ENCODE data around the gene RBM12.
"Not testable (repeated sequence)": the region's sequence is repeated elsewhere in the genome, so short reads cannot be mapped to it uniquely, and the experiment has no call there.

RBM12 gene, protein sequence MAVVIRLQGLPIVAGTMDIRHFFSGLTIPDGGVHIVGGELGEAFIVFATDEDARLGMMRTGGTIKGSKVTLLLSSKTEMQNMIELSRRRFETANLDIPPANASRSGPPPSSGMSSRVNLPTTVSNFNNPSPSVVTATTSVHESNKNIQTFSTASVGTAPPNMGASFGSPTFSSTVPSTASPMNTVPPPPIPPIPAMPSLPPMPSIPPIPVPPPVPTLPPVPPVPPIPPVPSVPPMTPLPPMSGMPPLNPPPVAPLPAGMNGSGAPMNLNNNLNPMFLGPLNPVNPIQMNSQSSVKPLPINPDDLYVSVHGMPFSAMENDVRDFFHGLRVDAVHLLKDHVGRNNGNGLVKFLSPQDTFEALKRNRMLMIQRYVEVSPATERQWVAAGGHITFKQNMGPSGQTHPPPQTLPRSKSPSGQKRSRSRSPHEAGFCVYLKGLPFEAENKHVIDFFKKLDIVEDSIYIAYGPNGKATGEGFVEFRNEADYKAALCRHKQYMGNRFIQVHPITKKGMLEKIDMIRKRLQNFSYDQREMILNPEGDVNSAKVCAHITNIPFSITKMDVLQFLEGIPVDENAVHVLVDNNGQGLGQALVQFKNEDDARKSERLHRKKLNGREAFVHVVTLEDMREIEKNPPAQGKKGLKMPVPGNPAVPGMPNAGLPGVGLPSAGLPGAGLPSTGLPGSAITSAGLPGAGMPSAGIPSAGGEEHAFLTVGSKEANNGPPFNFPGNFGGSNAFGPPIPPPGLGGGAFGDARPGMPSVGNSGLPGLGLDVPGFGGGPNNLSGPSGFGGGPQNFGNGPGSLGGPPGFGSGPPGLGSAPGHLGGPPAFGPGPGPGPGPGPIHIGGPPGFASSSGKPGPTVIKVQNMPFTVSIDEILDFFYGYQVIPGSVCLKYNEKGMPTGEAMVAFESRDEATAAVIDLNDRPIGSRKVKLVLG

DNA sequence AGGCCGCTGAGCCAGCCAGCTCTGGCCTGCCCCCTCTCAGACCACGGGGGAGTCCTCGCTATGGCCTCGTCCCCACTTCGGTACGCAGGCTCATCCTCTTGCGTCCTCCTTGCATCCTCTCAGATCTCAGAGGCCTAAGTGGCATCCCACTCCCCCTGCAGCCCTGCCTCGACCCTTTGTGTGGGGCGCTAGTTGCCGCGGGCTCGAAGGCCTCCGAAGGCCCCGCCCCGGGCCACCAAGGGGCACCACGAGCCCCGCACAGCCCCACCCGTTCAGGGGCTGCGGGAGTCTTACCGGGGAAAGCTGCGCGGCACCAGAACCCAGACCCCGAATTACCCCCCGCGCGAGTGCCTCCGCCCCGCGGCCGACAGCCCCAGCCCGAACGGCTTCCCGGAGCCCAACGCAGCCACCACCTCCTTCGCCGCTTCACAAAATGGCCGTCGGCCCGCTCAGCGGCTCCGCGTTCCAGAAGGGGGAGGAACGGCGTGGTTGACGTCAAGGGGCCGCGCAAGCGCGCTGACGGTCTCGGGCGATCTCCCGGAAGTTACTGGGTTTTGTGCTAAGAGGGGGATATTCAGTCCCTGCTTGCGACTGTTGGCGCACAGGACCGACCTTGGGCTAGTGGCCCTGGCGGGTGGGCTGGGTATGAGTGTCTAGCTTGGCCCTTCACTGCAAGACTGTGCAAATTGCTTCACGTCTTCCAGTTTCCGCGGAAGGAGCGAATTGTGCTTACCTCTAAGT is at the start of gene RBM12, which contains the start of gene CPNE1:
Gene RBM12, minus strand, starts transcription at position 435 of the 741 bp plus-strand sequence. CDS start 9,578 bp downstream, outside the sequence.
Gene CPNE1, minus strand, starts transcription at position 435 of the 741 bp plus-strand sequence. CDS start 31,977 bp downstream, outside the sequence.
- peak within 1 kb of the TSS; percentile 91 for H3K4me3 Mint-ChIP-seq
- CTCF ChIA-PET: interaction anchor here (0.6 to 1.4 kb wide), 3 partner anchors 45 to 289 kb away, joined by 4 to 8 read pairs (median 4); partner anchors contain the start of gene SCAND1
- no peaks in the 10 kb centered on the region for H3K27me3 Mint-ChIP-seq
- no peaks in the 10 kb centered on the region for H3K9me3 Mint-ChIP-seq
- peak; percentile 96 for DNase-seq
- H3K36me3 Mint-ChIP-seq: peaks cover 30% of the 10 kb centered on the region
- peak within 1 kb of the TSS; percentile 99 for H3K27ac Mint-ChIP-seq
- H3K4me1 Mint-ChIP-seq: peaks cover 43% of the 10 kb centered on the region

DNA sequence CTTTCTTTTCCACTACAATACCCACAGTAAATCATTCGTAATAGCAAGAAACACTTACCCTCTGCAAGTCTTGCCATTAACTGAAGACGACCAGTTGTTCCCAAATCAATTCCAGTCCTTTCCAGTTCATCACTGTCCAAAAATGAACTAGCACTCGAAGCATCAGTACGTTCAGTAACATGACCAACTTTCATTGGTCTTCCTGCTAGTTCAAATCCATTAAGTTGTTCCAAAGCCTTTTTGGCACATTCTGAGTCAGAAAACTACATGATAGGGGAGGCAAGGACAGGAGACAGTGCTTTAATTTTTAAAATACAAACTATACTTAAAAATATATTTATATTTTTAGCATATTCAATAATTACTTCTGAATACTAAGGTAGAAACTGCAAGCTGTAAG is 49.4 kb upstream of the RBM12 start:
- H3K27me3 Mint-ChIP-seq: no peaks in the 10 kb centered on the region
- H3K4me3 Mint-ChIP-seq: no peak overlapping the region

DNA sequence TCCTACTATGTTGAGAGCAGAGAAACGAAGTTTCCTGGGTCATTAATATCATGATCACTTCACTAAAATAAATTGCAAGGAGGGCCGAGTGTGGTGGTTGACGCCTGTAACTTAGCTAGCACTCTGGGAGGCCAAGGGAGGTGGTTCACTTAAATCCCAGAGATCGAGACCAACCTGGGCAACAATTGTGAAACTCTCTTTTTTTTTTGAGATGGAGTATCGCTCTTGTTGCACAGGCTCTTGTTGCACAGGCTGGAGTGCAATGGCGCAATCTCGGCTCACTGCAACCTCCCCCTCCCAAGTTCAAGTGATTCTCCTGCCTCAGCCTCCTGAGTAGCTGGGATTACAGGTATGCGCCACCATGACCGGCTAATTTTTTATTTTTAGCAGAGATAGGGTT is 48.4 kb upstream of the RBM12 start:
- H3K27me3 Mint-ChIP-seq, H3K27ac Mint-ChIP-seq, H3K9me3 Mint-ChIP-seq, DNase-seq, H3K4me3 Mint-ChIP-seq, CTCF ChIA-PET: not testable (repeated sequence)
- Mint-ChIP-seq H3K36me3 (peaks cover 62% of the 10 kb centered on the region), H3K4me1 (peaks cover 58% of the 10 kb centered on the region)

More for the DNA sequence above, 49.4 kb upstream of the RBM12 start:
- peaks cover 57% of the 10 kb centered on the region for H3K4me1 Mint-ChIP-seq
- H3K36me3 Mint-ChIP-seq: peaks cover 59% of the 10 kb centered on the region
- DNase-seq: no peak
- CTCF ChIA-PET: no interaction called here
- H3K27ac Mint-ChIP-seq: no peak overlapping the region
- H3K9me3 Mint-ChIP-seq: no peaks in the 10 kb centered on the region

DNA sequence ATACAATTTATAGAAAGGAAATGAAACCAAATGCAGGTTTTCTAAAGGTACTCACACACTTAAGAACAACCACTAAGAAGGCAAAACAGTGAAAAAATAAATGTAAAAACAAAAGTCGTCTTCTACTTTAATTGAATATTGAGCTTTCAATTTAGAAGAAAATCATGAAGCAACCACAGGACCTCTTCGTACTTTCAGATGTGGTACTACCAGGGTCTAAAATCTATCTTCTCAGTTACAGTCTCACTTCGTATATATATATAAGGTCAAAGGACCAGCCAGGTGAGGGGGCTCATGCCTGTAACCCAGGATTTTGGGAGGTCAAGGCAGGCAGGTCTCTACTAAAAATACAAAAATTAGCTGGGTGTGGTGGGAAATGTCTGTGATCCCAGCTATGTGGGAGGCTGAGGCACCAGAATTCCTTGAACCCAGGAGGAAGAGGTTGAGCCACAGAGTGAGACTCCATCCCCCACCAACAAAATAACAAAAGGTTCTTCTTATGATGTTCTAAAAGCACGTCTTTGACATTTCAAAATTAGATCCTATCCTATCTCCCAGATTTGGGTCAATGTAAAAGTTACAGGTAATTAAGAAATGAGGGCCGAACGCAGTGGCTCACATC is 47.0 kb upstream of the RBM12 start:
- peaks cover 58% of the 10 kb centered on the region for H3K36me3 Mint-ChIP-seq
- peaks cover 49% of the 10 kb centered on the region for H3K4me1 Mint-ChIP-seq
- no peak for DNase-seq
- H3K27me3 Mint-ChIP-seq: no peaks in the 10 kb centered on the region
- H3K27ac Mint-ChIP-seq: peak overlapping the region; percentile 79
- no peaks in the 10 kb centered on the region for H3K9me3 Mint-ChIP-seq
- H3K4me3 Mint-ChIP-seq: peak overlapping the region; percentile 4
- CTCF ChIA-PET: interaction anchor here (1.0 to 1.4 kb wide), 4 partner anchors 12 to 171 kb away, joined by 3 to 5 read pairs (median 4); partner anchors contain the start of genes NFS1 and ROMO1

DNA sequence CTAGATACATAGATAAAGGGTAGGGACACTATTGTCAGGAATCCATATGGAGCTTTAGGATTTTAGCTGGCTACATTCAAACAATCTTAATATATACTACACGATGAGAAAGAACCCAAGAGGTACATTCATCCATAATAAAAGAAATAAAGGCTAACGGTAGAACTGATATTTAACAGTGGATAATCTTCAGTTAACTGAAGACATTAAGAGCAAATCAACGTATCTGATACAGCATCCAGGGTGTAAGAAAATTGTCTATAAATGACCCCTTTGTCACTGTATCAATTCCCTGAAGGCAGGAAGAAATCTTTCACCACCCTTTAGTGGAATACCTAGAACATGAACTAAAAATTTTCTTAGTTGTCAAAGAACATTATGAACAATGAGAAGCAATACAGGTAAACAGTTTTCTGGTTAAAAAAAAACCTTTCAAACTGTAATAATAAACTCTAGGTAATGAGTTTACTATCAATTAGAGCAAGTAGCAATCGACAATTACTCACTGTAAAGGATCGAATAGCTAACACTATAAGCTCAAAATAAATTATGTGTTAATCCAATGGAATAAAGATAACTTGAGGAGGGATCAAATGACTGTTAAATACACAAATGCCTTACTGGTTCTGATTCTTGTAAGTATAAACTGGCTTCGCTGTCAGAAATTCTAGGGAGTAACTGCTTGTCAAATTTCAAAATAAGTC is 46.3 kb upstream of the RBM12 start:
- Mint-ChIP-seq H3K4me1 (peaks cover 48% of the 10 kb centered on the region), H3K36me3 (peaks cover 57% of the 10 kb centered on the region), H3K27me3 (no peaks in the 10 kb centered on the region), H3K9me3 (no peaks in the 10 kb centered on the region), H3K4me3 (no peak overlapping the region), H3K27ac (peak overlapping the region; percentile 79)
- DNase-seq: no peak
- CTCF ChIA-PET: interaction anchor here (0.6 to 1.4 kb wide), 5 partner anchors 11 to 172 kb away, joined by 3 to 5 read pairs (median 4); partner anchors contain the start of genes NFS1 and ROMO1

DNA sequence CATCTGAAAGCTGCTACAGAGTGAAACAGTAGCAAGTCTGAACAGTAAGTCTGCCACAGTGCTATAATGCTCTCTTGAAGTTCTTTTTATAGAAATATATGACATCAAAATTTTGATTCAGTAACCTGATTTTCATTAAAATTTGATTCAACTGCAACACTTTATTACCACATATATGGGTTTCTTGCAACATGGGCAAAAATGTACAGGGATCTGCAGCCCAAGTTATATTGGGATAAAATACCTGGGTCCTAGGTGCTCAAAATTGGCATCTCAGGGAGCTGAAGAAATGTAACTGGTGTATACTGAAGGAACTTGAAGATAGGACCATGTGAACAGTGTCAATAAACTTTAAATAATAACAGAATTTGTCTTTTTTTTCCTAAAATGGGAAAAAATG is 45.3 kb upstream of the RBM12 start:
- H3K36me3 Mint-ChIP-seq: peaks cover 56% of the 10 kb centered on the region
- no peak for DNase-seq
- H3K4me1 Mint-ChIP-seq: peaks cover 41% of the 10 kb centered on the region
- CTCF ChIA-PET: interaction anchor here (0.6 to 0.9 kb wide), 3 partner anchors 24 to 109 kb away, joined by 3 to 4 read pairs (median 3); no protein-coding TSS in a partner anchor
- H3K9me3 Mint-ChIP-seq: no peaks in the 10 kb centered on the region
- H3K27ac Mint-ChIP-seq: no peak overlapping the region
- H3K4me3 Mint-ChIP-seq: no peak overlapping the region
- H3K27me3 Mint-ChIP-seq: no peaks in the 10 kb centered on the region

DNA sequence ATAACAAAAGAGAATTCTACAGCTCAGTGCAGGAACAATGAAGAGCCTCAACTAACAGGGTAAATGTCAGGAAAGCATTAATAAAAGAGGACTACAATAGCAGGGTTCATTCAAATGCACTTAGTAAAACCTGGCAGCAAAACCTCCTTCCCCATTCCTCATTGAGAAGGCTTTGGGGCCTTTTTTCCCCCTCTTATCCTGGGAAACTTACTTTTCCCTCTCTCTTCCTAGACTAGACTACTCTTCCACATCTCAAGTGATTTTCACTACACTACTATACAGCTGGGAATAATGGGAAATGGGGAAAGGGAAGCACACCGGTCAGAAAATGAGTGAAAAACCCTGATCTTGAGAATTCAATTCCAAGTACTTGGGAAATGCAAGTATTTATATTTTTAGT is 44.6 kb upstream of the RBM12 start:
- Mint-ChIP-seq H3K27me3 (no peaks in the 10 kb centered on the region), H3K9me3 (no peaks in the 10 kb centered on the region), H3K27ac (peak overlapping the region; percentile 81), H3K4me1 (peaks cover 44% of the 10 kb centered on the region), H3K36me3 (peaks cover 62% of the 10 kb centered on the region), H3K4me3 (no peak overlapping the region)
- DNase-seq: no peak
- CTCF ChIA-PET: no interaction called here

DNA sequence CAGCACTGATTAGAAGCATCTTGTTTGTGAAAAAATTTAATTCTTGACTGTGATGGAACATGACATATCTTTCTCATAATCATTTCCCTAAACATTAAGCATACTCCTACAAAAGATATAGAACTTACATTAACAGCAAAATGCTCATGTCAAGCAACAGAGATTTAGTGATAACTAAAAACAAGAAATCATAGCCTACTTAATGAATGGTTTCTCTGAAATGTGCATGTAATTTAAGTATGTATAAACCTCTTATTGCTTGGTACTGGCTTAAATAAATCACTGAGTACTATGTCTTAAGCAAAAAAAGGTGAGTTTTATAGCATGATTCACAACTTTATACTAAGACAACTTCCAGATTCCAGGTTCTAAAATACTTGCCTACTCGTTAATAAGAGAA is 43.8 kb upstream of the RBM12 start:
- Mint-ChIP-seq H3K27ac (no peak overlapping the region), H3K4me1 (peaks cover 40% of the 10 kb centered on the region)

DNA sequence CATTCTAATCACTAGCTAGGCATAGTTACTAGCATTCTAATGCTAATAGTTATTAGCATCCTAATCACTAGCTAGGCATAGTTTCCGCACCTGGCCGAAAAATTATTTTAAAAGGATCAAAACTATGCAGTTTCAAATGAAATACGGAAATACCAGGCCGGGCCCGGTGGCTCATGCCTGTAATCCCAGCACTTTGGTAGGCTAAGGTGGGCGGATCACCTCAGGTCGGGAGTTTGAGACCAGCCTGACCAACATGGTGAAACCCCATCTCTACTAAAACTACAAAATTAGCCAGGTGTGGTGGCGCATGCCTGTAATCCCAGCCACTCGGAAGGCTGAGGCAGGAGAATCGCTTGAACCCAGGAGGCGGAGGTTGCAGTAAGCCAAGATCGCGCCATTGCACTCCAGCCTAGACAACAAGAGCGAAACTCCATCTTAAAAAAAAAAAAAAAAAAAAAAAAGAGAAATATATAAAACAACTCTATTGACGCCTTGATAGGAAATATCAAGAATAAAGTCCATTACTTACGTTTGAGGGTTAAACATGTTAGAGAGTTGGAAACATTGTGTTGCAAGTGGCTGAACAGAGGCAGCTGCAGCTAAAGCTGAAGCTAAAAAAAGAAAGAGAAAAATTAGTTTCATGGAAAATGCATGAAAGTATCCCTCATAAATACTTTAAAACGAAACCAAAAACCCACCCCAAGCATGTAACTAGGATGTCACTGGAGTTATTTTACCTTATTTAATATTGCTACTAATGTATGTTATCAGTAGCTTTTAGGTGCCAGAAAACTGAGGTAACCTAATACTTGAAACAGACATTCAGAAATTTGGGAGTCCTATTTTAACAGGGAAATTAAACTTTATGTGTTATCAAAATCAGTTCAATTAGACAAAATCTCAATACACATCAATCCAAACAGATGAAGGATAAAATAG is 42.2 kb upstream of the RBM12 start:
- Mint-ChIP-seq H3K4me1 (peaks cover 36% of the 10 kb centered on the region), H3K36me3 (peaks cover 67% of the 10 kb centered on the region)
- DNase-seq, H3K27ac Mint-ChIP-seq, H3K27me3 Mint-ChIP-seq, H3K9me3 Mint-ChIP-seq, CTCF ChIA-PET, H3K4me3 Mint-ChIP-seq: not testable (repeated sequence)

More for the DNA sequence above, 43.8 kb upstream of the RBM12 start:
- no peaks in the 10 kb centered on the region for H3K9me3 Mint-ChIP-seq
- peaks cover 64% of the 10 kb centered on the region for H3K36me3 Mint-ChIP-seq
- no peaks in the 10 kb centered on the region for H3K27me3 Mint-ChIP-seq
- CTCF ChIA-PET: interaction anchor here (0.6 to 1.2 kb wide), 2 partner anchors 90 to 1296 kb away, joined by 3 to 4 read pairs; no protein-coding TSS in a partner anchor
- no peak overlapping the region for H3K4me3 Mint-ChIP-seq
- no peak for DNase-seq

DNA sequence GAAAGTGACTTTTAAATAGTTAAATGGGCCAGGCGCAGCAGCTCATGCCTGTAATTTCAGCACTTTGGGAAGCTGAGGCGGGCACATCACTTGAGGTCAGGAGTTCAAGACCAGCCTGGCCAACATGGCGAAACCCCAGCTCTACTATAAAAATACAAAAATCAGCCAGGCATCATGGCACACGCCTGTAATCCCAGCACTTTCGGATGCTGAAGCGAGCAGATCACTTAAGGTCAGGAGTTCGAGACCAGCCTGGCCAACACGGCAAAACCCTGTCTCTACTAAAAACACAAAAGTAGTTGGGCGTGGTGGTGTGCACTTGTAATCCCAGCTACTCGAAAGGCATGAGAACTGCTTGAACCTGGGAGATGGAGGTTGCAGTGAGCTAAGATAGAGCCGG is 41.2 kb upstream of the RBM12 start:
- CTCF ChIA-PET: interaction anchor here (1.4 kb wide), 1 partner anchor 177 kb away, joined by 4 read pairs; no protein-coding TSS in a partner anchor
- not testable (repeated sequence) for H3K27me3 Mint-ChIP-seq, H3K9me3 Mint-ChIP-seq, H3K4me3 Mint-ChIP-seq, H3K27ac Mint-ChIP-seq, DNase-seq
- Mint-ChIP-seq H3K36me3 (peaks cover 67% of the 10 kb centered on the region), H3K4me1 (peaks cover 30% of the 10 kb centered on the region)

DNA sequence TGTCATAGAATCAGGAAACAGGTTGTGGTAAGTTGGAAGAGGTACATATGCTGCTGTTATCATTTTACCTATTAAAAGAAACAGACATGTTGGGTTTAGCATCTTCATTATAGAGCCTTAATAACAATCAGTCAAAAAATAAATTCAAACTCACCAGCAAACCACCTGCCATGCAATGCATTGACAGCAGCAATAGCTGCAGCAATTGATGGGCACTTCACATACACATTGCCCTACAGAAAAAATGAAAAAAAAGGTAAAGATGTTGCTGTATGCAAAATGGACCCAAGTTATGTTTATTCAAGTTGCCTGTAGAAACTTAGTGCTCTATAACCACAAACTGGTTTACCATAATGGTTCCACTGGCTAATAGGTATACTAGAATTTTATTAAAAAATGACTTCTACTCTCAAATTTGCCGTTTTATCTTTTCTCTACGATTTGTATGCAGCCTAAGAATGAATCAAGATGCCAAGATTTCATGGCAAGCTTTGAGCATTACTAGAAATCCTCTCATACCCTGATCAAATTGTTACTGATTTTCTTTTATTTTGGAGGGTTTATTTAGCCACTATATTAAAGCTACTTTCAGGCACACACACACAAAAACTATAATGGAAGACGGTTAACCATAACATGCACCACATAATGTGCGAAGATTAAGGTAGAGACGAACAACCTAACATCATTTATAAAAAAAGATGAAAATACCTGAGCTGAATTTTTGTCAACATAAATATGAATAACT is 40.0 kb upstream of the RBM12 start:
- DNase-seq: no peak
- Mint-ChIP-seq H3K27ac (no peak overlapping the region), H3K9me3 (no peaks in the 10 kb centered on the region), H3K4me3 (no peak overlapping the region), H3K27me3 (no peaks in the 10 kb centered on the region), H3K36me3 (peaks cover 65% of the 10 kb centered on the region), H3K4me1 (peaks cover 31% of the 10 kb centered on the region)
- CTCF ChIA-PET: interaction anchor here (0.9 to 1.4 kb wide), 2 partner anchors 14 to 178 kb away, joined by 3 to 4 read pairs; no protein-coding TSS in a partner anchor

All from activated naive CD4-positive, alpha-beta T cell treated with anti-CD3 and anti-CD28 coated beads, Interleukin-2, amount 10 ng/mL, durations not matched to agents 7 days and 5 days (primary cell).